NCI-H446 treated with DMSO at 0.1 percent for 48 hours (cell line): ENCODE results near the gene UNC5C.

ENCODE experiments used
- DNase-seq: peaks from one replicate; lab custom pipeline; 2025; lab: John Stamatoyannopoulos, UW

Gene UNC5C

DNA sequence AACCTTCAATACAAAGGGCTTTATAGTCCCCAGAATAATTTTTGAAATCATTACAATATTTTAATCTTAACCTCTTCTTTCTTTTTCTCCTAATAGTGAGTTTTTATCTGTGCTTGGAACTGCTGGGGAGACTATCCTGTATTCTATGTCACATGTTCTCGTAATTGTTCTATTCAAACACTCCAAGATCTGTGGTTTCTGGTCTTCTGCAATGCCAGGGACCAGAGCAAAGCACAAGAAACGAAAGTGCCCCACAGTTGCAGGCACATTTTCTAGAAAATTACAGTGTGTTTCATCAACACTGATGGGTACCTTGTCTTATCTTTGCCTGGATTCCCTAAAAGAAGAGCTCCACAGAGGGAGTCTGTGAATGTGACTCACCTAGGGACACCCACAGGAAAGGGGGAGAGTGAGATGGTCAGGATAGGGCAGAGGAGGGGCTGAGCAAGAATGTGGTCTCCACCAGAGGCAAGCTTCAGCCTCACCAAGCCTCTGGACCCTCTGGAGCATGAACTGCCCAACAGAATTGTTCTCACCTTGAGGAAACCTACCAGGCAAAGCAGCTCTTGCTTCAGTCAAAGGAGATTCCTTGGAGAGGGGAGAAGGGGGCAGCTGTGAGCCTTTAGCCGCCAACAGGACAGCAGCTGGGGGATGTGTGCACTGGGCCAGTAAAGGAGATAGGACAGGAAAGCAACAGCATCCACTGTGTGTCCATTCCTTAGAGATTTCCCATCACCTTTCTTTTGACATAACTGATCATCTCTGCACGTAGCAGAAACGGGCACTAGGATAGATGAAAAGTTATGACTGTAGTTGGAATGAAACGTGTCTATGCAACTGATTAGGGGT is 25.9 kb downstream of the UNC5C start:
- DNase-seq: no peak

DNA sequence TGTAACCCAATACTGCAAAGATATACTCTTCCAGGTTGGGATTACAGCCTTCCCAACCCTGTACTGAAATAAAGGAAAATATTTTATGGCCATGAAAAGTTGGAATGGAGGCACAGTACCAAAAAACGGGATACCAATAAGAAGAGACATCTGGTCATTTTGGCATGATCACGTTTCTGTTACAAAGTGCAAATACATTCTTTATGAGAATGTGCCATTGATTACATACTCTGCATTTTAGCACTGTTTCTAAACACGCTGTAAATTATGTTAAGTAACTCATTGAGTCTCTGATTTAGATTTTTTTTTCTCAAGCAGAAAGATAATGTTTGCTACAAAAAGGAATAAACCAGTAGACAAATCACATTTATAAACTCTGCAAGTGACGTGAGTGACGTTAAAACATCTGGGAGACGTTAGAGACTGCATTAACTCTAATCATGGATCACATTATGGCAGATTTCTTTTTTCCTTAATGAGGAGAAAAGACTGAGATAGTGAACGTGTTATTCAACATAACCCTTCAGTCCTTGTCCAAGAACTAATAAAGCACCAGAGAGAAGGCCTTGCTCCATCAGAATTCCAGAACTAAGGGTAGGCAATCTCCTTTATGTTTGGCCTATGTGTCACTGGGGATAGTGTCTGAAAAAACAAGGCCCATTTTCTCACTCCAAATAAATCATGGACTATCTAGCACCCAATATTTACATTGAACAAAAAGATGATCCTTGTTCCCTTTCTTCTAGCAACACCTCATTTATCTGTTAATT is 31.0 kb downstream of the UNC5C start:
- peak; percentile 55 for DNase-seq

DNA sequence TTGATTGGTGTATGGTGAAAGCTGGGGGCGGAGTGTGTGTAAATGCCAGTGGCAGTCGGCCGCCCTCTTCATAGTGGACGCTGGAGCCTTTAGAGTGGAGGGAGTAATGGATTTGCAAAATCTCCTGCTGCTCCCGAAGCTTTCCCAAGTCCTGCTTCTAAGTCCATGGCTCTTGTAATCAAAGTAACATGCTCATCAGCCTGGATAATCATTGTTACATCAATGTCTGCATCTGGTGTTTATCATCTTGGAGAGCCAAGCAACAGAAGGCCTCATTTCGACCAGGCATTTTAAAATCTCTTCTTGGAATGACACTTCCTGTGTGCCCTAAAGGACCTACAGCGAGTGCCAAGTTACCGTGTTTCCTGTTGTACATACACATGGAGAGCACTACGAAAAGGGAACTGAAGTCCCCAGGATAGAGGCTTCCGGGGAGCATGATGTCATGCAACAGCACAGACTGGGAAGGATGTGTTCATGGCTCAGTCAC is 32.2 kb downstream of the UNC5C start:
- peak; percentile 91 for DNase-seq

DNA sequence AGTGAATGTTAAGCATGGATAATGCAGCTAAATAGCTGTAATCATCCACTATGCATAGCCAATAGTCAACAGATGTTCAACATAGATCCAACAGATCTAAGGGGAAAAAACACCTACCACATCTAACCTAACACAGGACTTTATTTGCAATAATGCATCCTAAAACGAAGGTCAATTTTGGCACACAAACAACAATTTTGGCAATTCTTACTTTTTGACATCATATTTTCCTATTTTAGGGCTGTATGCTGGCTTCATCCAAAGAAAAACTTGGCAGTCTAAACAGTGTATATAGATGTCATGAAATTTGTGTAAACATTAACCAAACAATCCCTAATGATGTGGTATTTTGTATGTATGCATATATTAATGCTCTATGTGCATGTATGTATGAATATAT is 33.2 kb downstream of the UNC5C start:
- DNase-seq: peak; percentile 31

DNA sequence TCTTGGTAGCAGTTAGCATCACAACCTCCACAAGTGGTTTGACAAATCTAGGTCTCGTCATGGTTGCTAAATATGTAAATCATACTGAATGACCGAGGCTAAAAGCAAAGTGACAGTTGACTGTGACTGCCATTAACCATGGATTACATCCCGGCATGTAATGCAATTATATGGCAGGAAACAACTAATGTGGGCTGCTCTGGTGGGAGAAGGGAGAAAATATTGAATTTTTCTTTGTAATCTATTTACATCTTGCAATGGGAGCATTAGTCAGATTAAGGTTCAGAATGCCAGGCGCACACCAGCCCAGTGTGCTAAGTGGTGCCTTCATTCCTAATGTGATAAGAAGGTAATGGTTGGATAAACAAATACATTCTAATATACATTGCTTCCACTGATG is 35.8 kb downstream of the UNC5C start:
- DNase-seq: no peak

DNA sequence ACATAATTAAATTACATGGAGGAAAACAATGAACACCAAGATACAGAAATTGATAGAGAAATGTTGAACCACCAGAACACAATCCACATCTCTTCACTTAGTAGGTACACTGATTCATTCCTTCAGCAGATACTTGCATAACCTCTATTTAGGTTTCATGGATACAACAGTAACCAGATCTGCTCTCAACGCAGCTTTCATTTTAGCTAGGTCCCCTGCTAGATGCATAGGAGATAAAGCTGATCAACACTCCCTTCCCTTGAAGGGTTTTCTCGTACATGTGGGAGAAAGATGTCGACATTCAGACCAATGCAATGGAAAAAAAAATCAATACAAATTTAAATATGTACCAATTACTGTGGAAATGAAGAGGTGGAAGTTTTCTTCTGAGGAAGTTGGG is 37.3 kb downstream of the UNC5C start:
- no peak for DNase-seq

DNA sequence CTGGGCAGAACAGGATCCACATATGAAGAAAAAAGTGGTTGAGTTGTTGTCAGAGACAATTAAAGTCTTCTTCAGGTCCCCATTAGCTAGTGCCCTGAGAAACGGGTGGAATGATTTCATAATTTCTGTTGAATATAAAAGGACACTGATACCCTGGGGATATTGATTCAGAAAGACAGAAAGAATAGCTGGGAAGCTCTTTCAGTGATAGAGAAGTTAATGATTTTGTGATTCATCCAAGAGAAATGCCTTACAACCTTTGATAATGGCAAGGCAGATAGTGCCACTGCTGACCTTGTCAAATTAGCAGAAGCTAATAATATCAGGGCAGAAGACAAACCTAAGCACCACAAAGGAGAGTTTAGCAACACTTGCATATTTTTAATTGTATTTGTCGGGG is 37.9 kb downstream of the UNC5C start:
- DNase-seq: no peak

DNA sequence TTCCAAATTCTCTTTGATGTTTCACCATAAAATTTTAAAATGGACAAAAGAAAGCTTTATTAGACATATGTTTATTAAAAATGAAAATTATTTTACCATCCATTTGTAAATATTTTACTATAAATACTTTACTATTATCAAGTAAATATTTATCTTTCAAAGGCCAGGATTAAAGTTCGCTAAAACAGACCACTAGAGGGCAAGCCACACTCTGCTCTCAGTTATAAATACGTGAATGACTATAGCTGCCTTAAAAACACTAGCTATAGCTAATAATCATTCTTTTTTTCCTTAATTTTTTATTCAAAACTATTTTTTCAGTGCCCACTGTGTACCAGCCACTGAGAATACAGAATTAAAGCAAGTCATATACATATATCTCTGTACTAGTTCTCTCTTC is 38.6 kb downstream of the UNC5C start:
- peak; percentile 6 for DNase-seq

DNA sequence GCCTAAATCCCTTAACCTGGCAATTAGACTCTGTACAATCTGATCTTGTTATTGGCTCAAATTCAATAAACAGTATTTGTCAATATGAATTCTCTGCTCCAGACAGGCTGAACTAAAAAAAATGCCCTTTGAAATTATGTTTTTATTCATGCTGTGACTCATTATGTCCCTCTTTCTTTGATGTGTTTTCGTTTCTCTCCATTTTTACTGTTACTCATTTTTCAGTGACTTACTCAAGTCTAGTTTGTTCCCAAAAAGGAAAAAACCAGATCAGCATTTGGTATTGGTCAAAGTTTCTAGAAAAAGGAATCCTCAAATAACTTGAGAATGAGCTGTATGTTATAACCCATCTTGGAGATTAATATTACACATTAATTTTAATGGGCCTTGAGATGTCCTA is 40.4 kb downstream of the UNC5C start:
- no peak for DNase-seq

DNA sequence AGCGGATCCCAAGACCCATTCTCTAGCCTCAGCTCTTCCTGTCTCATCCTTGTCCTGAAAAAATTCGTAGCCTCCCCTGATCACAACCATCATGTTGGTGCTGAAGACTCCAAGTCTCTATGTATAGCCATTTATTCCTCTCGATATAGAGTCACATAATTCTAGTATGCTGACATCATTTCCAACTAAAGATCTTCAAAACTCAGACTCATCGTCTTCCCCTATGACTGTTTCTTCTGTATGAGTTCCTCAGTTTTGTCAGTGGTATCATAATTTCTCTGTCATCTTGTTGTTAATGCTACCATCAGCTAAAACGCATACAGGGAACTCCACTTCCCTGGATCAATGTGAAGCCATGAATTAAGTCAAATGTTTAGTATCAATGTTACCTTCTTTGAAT is 41.2 kb downstream of the UNC5C start:
- DNase-seq: no peak

DNA sequence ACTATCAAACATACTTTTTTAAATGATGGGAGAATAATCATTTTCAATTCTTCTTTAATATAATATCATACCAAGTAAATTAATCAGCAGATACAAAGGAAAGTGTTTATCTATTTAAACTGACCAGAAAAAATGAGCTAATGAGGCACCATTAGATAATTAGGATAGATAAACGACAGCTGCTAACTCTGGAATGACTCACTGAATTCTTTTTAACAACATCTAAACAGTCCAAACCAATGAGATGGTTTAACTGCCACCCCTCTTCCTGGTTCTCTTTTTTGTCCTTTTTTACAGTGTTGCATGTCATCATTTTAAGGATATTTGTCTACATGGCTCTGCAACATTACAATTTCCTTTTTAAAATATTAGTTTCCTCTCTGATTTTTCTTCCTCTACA is 41.6 kb downstream of the UNC5C start:
- no peak for DNase-seq

DNA sequence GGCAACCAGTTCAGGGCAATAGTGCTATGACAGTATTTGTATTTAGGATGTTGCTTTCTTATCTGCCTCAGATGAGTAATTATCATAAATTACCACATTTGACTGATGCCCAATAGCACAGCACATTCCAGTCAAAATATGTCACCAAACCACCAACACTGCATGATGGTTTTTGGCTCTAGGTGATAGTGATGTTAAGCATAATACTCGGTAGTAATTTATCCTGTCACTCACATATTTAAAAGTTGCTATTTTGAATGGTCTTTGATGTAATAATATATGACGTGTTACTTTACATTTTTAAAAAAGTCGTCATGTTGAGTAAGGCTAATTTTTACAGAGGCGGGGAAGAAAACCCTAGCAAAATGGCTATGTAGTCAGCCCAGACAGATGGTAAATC is 42.5 kb downstream of the UNC5C start:
- no peak for DNase-seq

DNA sequence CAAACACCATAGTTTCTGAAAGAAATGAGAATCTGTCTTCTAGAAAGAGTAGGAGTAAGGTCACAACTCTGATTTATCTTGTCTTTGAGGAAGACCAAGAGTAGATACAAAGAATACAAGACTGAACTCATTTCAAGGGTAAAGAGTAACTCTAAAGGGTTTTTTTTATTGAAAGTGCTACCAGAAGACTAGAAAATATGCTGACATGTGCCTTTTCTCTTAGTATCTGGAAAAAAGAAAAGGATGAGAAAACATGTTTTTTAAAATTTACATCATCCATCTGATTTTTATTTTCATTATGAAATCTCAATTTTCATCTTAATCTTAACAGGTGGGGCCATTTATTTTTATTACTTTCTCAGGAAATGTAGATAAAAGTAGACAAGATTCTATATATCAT is 43.0 kb downstream of the UNC5C start:
- no peak for DNase-seq

DNA sequence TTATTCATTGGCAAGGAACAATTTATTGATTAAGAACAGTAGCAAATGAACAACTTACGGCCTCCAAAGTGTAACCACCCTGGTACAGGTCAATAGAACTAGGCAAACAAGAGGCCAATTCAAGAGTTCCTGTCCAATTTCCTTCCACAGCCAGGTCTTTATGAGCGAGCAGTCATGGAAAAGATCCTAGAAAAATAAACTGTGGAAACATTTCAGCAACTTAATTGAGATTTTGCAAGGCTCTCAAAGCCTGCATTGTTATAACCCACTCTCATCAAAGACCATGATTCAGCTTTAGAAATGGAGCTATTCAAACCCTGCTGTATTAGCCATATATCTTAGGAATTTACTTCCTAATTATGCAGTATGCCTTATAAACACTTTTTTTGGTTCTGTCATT is 43.6 kb downstream of the UNC5C start:
- no peak for DNase-seq

DNA sequence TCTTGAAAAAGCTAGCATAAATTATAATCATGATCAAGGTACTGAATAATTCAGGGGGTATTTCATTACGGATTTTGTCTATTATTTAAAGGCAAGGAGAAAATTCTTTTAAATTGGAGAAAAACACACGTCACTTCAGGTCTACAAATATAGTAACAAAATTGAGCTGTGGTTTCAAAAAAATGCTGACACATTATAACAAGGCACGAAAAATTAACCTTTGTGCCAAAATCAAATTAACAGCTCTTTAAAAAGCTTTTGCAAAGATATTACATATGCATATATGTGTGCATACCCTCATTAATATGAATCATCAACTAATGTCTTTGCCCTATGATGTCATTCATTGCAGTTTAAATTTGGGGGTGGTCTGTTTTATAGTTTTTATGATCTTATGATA is 44.3 kb downstream of the UNC5C start:
- DNase-seq: no peak

DNA sequence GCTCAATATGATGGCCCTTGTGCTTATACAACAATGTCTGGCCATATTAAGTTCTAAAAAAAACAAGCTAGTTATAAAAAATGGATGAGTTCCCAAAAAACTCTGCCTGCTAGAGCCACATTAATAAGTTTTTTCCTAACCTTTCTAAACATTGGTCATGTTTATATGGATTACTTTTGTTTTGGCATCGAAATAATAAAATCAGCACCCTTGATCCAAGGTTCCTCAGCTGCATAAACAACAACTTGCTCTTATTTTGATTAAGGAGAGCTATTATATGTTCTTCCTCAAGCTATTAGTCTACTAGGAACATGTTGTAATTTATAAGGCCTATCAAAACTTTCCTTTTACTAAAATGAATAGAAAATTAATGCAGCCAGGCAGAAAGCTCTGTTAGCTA is 48.4 kb downstream of the UNC5C start:
- no peak for DNase-seq

DNA sequence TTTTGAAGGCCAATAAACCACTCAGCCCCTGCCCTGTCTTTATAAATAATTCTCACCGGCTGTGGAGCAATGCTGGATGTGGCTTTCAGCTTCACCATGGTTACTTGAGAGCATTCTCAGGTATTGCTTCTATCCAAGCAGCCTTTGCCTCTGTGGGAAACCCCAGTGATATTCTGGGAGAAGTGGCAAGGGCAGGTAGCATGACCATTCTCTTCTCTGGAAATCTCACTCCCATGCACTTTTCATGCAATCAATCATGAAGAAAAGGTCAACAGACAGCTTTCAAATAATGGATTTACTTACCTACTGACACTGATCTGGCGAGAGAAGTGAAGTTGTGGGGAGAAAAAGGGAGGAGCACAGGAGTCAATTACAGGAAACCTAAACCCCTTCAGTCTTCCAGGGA is 49.5 kb downstream of the UNC5C start:
- no peak for DNase-seq

DNA sequence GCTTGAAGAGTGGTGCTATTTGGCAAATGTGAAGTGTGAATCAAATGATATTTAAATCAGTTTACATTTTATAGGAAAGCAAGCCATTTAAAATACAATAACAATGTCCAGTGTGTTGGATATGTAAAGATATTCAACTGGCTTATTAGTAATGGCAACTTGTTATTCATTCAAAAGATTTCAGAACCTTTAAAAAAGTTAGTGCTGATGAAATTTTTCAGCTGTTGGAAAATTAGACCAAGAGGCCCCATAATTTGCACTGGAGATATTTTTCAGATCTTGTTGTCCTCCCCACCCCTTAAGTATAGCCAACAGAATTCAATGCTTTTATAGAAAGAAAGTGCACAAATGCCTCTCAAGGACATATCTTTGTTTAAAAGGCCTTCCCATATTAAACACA is 54.6 kb downstream of the UNC5C start:
- DNase-seq: no peak

DNA sequence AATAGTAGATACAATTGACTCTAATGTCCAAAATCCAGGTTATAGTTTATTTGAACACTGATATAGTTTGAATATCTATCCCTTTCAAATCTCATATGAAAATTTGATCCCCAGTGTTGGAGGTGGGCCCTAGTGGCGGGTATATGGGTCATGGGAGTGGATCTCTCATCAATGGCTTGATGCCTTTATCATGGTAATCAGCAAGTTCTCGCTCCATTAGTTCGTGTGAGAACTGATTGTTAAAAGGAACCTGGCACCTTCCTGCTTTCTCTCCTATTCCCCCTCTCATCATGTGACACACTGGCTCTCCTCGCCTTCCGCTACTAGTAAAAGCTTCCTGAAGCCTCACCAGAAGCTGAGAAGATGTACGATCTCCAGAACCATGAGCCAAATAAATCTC is 70.1 kb downstream of the UNC5C start:
- no peak for DNase-seq

DNA sequence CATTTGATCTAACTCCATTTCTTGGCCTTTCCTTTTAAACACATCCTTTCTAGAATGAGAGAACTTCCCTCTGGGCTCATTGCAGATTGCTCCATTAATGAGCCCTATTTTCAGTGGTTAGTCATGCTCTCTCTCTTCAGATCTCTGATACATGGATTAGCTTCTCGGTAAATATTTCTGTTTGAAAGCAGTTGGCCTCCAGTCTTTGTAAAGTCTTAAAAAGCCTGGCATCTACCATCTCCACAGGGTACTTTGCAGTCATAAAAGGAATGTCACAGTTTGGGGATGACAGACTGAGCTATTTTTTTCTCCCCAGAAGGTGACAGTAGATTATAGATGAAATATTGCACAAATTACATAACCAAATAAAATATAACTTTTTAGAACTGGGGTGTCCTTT is 72.7 kb downstream of the UNC5C start:
- no peak for DNase-seq

DNA sequence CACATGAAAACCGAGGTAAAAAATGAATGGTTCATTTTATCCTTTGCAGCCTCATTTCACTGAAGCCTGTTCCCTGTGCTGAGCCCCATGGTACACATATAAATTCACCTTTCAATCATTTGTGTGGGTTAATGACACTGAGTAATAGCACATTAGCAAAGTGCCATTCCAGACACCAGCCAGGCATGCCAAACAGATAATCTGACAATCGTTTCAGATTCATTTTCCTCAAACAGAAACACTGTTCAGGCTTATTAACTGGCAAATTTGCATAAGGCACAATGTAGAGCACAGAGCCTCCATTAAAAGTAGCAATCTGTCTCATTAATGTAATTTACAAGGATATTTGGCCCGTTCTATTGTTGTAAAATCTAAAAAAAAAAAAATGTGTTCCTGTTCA is 76.2 kb downstream of the UNC5C start:
- no peak for DNase-seq

DNA sequence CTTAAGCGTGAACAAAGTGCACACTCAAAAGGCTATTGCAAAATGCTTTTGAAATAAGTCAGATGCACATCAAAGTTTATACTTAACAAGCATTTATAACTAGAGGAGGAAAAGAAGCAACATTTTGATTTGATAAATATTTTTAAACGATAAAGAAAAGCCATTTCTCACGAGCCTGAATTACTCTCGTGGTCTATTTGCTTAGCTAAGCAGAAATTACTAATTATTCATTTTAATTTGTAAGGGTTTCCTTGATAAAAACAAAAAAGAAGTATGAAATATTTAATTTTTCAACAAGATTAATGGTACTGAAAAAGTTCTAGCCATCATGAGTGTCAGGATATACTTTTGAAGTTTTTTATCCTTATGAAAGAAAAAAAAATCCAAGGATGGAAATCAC is 78.2 kb downstream of the UNC5C start:
- DNase-seq: no peak

DNA sequence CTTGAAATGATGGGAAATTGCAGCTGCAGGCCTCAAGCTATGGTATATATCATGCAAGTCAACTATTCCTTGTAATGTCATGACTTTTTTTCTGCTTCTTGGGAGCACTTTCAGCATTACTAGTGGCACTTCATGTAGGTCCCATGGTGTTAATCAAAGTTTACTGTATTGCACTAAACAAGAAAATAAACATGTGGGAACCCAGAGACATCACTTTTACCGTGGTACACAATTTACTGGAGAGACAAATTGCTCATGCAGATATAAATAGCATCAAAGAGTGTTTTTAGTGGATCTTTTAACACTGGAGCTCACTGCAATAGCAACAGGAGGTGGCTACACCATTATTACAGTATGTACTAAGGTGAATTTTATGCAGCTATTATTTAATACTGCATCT is 79.2 kb downstream of the UNC5C start:
- DNase-seq: no peak
